HG03025 (cell line): ENCODE data around the gene MXRA5.
"Not testable (repeated sequence)": the region's sequence is repeated elsewhere in the genome, so short reads cannot be mapped to it uniquely, and the experiment has no call there.

Experiments
- ATAC-seq: cut with Tn5 transposase; IDR thresholded peaks from one replicate; pipeline ENCODE4 v1.9.1; 2021; ENCODE audit warnings: mild to moderate bottlenecking, moderate library complexity; ENCODE audit not compliant: unreplicated experiment, low FRiP score

MXRA5 gene

DNA sequence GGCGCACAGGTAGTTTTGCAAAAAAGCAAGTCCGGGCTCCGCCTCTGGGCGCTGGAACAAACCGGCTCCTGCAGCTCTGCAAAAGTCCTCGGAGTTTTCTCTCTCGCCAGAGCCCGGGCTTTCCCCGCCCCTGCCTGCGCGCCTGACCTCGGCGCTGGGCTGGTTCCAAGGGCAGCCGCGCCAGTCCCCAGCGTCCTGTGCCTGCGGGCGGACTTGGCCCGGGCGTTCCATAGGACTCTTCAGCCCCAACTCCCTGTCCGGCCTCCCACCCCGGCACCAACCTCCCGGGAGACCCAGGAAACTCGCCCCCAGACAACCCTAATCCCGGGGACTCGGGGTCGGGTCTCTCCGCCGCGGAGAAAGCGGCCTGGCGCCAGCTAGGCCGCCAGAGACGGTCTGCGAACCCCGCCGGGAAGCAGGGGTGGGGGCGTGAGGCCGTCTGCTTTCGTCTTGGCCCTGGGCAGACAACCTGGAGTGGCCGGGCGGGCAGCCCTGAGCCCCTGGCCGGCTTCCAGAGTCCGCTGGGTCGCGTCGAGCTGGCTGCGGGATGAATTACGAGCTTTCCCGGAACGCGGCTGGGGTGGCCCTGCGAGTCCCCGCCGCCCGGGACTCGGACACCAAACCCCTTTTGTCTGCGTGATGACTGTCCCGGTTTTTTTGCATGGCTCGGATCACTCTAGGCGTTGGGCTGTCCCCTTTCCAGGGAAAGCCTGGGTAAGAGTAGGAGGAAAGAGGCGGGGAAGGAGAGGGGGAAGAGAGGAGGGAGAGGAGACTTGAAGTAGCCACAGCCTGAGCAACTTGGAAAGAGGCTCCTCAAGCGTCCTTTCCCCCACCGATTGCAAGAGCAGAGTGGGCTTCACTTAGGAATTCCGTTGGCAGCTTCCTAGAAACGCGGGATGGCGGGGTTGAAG lies 916 bp downstream of the MXRA5 start:
- ATAC-seq: no peak

DNA sequence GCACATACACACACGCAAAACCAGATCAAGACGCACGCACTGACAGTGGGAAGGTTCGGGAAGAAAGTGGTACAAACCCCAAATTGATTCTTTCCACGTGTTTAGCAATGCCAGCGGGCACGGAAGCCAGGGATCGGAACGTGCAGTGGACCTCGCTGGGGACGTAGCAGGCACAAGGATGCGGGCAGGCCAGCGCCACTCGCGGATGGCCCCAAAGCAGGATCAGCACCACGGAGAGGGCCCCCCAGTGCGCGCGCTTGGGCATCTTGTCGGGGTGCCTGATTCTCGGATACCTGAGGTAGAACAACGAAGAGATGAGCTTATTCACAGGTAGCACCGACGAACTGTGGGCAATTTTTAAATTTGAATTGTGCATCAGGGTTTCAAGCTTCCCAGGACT lies 2.9 kb downstream of the MXRA5 start:
- not testable (repeated sequence) for ATAC-seq

DNA sequence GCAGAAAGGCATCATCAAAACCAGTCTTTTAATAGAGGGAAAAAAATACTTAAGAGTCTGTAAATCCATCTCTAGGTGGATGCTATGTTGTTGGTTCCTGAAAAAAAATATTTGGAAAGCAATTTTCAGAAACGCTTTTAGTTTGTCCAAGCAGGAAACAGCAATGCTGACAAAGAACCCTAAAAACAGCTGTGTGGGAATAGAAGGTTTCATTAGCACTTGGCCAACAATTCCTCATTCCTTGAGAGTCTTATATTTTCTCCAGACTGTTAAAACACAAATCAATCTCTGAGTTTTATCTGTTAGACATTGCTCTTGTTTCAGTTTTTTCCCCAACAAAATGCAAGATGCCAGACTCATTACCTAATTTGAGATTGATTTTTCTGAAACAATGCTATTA lies 6.4 kb downstream of the MXRA5 start:
- ATAC-seq: no peak

DNA sequence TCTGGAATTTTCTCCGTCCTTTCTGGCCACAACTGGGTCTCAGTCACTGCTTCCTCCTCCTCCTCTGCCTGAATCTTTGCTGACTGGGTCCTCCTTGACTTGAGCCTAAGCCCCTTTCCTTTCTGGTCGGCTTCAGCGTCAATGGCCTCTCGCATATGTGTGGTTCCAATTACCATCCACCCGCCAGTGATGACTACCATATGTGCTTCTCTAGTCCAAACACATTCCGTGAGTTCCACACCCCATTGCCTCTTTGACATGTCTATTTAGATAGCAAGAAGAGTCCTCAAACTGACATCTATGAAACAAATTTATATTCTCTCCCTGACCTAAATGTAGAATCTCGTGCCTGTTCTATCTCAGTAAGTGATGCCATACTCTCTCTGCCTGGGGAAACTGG lies 19.8 kb downstream of the MXRA5 start:
- ATAC-seq: no peak

DNA sequence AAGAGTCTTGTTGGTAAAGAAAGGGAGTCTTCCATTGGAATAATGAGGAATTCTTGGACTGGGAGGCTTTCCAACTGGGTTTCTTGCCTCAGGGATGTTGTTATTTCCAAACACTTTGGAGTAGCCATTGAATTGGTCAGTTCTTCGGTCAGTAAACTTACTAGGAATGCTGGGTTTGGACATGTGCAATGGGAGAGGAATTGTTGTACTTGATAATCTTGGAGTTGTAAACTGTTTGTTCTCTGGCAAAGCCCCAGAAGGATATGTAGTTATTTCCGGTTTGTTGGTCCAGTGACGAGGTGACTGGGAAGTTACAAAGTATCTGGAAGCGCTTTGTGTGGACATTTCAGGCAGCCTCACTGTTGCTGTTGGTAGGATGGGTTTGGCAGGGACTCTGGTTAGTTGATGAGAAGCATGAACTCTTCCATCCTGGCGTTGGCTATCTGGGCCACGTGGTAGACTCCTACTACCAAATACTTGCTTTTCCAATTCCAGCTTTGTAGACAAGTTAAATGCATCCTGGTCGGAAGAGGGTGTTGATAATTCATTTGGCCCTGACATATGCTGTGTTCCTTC lies 25.9 kb downstream of the MXRA5 start:
- ATAC-seq: no peak

DNA sequence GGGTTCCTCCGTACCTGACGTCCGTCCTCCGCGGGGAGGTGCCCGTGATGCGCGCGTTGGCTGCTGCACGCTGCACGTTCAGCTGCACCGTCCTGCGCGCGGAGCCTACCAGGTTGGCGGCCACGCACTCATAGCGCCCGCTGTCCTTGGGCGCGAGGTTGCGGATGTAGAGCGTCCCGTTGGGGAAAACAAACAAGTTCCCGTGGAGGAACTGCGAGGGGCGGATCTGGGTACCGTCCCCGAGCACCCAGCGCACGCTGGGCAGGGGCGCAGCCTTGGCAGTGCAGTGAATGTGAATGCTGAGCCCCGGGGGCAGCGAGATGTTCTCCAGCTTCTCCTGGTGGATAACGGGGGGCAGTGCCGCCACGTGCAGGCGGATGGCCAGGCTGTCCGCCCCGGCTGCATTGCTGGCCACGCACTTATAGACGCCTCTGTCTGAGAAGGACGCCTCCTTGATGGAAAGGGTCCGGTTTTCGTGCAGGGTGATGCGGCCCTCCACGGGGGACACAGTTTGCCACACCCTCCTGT lies 29.2 kb downstream of the MXRA5 start:
- no peak for ATAC-seq

DNA sequence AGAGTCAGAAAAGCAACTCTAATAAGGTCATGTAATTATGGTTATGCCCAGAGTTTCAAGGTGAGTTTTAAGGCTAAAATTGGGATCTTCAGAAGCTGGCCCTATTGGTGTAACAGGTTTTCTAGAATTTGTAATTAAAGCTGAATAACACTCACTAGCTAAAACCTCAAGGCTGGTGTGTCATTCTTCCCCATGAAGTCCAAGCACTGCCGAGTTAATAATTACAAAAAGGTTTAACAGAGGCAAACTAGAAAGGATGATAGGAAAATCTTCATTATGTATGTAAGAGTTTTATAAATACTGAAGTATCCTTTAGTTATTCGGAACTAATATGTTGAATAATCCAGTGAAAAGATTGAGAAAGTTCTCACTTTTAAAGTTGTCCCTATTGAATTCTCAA lies 34.3 kb downstream of the MXRA5 start:
- ATAC-seq: no peak

DNA sequence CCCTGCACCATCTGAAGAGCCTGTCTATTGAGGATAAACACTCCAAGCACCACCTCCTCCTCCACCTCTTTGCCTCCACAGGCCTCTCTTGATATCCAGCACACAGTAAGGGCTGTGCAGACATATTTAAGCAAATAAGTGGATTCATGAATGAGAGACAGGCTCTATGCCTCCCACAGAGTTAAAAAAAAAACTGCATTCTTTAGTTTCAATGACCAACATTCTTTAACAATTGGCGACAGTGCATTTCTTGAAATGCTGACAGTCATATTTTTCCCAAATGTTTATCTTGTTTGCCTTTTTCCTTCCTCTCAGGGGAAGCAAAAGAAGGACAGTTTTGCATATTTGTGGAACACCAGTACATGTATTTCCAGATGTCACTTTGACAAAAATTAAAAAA lies 38.6 kb downstream of the MXRA5 start:
- ATAC-seq: no peak

DNA sequence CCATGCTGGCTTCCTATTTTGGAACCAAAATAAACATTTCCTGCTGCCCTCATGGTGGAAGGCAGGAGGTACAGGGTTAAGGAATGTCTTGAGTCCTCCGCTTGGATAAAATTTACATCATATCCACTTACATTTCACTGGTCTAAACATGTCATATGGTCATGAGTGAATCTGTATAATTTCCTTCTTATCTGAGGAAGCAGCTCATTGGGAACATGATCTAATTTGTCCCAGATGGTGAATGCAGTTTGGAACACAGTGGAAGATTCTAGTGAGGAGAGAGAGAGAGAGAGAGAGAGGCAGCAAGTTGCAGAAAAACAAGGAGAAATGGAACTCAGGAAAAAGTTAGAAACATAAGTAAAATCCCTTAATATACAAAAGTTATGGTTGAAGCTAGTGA lies 46.8 kb downstream of the MXRA5 start:
- no peak for ATAC-seq

DNA sequence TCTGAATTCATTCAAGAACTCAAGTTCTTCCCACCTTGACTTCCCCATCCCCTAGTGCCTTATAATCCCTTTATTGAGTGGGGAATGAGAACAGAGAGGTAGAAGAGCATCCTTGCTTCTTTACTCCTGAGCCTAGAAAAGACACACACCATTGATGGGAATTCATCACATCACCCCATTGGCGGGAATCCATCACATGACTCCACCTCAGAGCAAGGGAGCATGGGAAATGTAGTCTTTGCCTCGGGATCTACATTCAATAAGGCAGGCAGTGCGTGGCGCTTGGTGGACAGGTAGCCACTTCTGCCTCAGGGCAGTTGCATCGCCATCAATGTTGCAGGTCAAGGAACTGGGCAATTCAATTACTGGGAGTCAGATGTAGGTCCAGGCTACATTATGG lies 50.7 kb downstream of the MXRA5 start:
- no peak for ATAC-seq

DNA sequence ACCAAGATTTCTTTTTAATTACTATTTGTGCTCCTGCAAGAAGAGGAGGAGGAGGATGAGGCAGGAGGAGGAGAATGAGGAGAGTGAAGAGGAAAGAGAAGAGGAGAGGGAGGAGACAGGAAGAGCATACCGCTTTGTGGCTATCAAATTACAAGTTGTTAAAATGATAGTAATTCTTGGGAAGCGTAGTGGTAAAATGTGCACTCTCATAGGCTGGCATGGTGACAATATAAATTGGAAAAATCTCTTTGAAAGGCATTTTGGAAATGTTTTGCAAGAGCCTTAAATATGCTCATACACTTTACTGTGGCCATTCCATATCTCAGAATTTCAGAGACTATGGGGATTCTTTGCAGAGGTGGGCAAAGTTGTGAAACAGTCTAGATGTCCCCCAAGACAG lies 53.2 kb downstream of the MXRA5 start:
- ATAC-seq: no peak

DNA sequence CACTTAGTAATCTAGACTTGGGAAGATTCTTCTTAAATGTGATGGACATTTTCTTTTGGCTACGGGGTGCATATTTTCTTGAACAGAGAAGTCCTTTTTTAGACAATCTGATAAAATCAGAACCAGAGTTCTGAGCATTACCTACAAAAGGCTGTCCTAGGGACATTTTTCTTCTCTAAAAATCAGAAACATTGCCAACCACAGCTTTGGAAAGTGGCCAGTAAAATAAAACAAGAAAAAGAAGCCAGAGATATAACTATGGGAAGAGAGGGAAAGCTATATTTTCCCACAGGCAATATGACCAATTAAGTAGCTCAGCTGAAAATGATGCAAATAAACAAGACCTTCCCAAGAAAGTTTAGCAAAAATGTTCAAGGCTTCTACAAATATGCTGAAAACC lies 55.9 kb downstream of the MXRA5 start:
- ATAC-seq: no peak

DNA sequence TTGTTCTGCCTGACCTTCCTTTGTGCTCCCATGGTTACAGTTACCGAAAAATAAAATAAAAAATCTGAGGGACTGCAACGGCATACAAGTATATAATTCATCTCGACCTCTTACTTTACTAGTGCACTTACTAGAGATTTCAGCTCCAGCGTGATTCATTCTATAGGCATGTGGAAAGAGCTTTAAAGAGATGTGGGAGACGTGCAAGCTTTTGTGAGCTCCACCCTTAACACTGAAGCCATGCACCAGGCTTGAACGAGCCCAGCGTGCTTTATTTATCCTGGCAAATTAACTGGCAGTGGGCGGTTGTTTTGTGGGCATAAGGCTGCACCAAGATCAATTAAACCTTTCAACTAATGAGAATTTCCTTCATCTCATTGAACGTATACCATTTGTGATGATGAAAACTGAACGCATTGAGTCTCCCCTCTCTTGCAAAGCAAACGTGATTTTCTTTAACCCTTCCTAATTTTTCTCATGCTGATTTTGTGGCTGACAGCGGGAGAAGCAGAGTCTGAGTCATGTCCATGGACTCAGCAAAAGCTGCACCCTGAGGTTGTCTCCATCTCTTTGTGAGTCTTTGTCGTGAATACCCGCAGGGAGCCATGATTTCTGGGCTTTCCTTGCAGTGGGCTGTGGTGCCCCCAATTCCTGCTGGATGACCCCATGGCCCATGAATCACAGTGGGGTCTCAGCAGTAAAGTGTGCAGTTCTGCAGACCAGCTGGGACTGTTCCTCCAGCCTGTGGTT lies 60.1 kb downstream of the MXRA5 start:
- no peak for ATAC-seq

DNA sequence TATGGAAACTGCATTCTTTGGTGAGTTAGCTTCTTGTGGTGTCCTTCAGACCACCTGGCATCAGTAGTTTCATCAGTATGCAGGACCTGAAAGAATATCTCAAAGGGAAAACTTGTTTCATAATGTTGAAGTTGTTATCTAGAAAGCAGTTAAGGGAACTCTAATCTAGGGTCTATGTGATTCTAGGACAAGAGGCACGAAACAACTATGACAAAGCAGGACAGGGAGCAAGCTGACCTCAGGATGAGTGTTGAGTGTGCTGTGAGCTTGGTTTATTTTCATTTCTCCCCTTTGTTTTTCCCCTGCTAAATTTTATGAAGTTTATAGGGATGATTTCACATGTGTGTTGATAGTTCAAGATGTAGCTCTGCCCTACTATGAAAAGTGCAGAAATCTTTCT lies 65.7 kb downstream of the MXRA5 start:
- ATAC-seq: no peak

DNA sequence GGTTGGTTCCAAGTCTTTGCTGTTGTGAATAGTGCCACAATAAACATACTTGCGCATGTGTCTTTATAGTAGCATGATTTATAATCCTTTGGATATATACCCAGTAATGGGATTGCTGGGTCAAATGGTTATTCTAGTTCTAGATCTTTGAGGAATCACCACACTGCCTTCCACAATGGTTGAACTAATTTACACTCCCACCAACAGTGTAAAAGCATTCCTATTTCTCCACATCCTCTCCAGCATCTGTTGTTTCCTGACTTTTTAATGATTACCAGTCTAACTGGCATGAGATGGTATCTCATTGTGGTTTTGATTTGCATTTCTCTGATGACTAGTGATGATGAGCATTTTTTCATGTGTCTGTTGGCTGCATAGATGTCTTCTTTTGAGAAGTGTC lies 72.8 kb downstream of the MXRA5 start:
- ATAC-seq: not testable (repeated sequence)

DNA sequence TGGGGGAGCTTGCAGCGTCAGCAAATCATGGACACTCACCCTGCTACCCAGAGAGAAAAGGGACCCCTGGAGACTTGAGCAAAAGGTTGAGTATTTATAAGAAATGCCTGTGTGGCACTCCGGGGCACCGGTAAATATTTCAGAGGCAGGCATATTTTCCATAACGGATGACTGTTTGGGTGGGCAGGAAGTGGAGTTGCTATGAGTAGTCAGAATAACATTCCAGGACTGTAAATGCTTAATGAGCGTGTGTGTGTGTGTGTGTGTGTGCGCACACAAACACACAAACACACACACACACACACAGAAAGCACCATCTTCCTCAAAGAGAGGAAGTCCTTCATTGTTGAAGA lies 74.6 kb downstream of the MXRA5 start:
- no peak for ATAC-seq

DNA sequence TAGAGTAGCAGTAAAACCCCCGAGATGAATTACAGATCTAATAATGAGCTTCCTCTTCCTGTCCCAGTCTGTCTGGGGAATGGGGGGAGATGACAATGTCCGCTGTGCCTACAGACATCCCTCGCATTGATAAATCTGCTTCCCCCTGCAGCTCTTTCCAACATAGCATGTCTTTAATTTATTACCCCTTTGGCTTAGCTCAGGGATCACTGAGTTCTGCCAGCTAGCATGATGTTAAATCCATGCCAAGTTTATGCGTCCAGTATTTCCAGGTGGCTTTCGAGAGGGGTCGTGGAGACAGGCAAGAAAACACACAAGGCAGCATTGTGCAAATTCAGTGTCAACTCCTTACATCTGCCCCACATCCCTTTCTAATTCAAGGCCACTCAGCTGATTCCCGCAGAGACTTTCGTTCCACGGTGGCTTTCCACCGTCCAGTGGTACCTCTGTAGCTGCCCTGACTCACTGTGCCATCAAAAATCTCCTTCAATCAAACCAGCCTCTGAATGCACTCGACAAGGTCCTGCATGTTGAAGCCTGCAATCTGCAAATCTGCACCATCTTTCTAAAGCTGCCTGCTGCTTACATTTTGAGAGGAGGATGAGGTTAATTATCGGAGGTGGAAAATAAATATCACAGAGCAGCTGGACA lies 75.1 kb downstream of the MXRA5 start:
- no peak for ATAC-seq

DNA sequence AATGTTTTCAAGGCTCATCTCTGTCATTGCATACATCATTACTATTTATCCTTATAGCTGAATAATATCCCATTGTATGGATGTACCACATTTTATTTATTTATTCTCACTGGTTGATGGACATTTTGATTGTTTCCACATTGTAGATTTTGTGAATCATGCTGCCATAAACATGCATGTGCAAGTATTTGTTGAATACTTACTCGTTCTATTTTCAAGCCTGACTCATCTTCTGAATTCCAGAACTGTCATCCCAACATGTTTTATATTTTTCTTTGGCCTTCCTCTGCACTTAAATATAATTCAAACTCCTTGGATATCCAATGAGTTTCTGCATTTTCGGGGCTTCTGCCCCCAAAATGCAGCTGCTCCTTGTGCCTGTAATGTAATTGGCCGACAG lies 77.6 kb downstream of the MXRA5 start:
- no peak for ATAC-seq

DNA sequence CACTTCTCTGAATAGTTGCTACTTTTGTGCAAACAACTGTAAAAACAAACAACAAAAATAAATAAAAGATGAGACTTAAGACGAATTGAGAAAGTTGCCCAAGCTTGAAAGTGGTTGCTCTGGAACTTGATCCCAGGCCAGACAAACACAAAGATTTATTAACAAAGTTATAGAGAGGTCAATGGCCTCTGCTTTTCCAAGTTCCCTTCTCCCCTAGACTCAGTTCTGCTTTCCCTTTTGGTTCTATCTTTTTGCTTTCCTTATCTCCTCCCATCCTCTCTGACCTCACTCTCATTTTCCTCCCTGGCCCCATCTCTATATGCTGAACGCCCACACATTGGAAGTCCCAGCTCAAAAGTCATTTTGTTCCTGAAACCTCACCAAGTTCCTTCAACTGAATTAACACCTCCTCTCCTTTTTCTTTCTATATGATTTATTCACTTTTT lies 82.7 kb downstream of the MXRA5 start:
- ATAC-seq: no peak

DNA sequence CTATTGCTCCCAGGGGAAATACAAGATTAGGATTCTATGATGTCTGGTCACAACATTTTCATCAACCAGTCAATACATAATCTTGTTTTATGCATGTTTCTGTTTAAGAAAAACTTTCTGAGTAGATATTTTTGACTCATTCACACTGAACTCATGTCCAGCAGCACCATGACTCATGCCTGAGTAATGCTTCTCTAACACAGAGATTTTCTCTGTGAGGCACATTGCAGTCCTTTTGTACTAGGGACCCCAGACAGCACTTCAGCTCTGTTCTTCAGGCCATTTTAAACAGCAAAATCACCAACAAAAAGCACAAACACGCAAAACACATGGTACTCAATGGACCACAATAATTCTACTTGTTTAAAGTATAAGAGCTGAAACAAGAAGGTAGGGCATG lies 83.6 kb downstream of the MXRA5 start:
- no peak for ATAC-seq
